Measurements from ENCODE around the gene SLC9A8. TPM values are rescaled to one million over a fixed set of nuclear protein-coding genes. Genes with fewer than 3 reads are reported as not detected.

SLC9A8 gene
- total and polyA plus RNA-seq, 2 of the 4 experiments (the other 2 are of a cell fraction) = 4.1 to 5.0 TPM

DNA sequence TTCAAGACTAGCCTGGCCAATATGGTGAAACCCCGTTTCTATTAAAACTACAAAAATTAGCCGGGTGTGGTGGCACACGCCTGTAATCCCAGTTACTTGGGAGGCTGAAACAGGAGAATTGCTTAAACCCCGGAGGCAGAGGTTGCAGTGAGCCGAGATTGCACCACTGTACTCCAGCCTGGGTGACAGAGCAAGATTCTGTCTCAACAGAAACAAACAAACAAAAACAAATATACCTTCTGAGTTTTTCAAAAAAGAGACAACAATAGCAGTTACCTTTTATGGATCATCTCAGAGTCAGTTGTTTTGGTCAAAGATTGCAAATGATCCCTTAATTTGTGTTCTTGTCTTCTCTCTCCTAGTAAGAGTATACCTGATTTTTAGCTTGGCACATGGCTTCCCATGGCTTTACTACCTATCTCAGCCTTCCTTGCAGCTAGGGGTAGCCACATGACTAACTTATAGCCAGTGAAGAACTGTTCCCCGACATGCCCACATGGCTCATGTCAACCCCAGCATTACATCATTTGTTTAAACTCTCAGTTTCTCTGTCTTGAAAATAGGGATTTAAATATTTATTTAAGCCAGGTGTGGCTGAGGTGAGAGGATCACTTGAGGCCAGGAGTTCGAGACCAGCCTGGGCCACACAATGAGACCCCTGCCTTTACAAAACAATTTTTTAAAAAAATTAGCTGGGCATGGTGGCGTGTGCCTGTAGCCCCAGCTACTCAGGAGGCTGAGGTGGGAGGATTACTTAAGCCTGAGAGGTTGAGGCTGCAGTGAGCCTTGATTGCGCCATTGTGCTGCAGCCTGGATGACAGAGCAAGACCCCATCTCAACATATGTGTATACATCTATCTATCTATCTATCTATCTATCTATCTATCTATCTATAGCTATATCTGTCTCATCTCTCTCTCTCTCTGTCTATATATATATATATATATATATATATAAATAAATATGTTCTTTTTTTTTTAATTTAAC, 25.0 kb upstream of the SLC9A8 start:
- ATAC-seq (ENCODE audit: low read depth) (no peak), DNase-seq (no peak)
- no peaks in the 10 kb centered on the region for H4K20me1 ChIP-seq (ENCODE audit: insufficient read depth, low read length)
- no peak overlapping the region for H3K27ac ChIP-seq (ENCODE audit: insufficient read depth, low read length)
- no peak overlapping the region for H3K9ac ChIP-seq (ENCODE audit: low read depth, low read length)
- no peak overlapping the region for H3K4me3 ChIP-seq (ENCODE audit: insufficient read depth, low read depth, low read length)
- ChIA-PET CTCF (interaction anchor here (0.6 kb wide), 1 partner anchor 223 kb away, joined by 6 read pairs; no protein-coding TSS in a partner anchor), POLR2A (ENCODE audit: unreplicated experiment) (no interaction called here)
- no peak overlapping the region for H2AK9ac ChIP-seq (replicated peaks; ENCODE audit: low read depth, low read length, poor library complexity)
- BruUV-seq (replicated peaks) = no TSS peak
- TF ChIP-seq RAD21 (IDR thresholded peaks at IDR 0.05; ENCODE audit: low read length) = no peak
- TF ChIP-seq MAZ (IDR thresholded peaks at IDR 0.05; ENCODE audit: borderline replicate concordance, low read depth, low read length) = no peak
- no peak for TF ChIP-seq RCOR1 (IDR thresholded peaks at IDR 0.05; ENCODE audit: insufficient replicate concordance, low read length)
- TF ChIP-seq RFX5 (IDR thresholded peaks at IDR 0.05; ENCODE audit: low read depth, low read length) = no peak
- no peak for TF ChIP-seq SMC3 (IDR thresholded peaks at IDR 0.05; ENCODE audit: low read depth, low read length)
- no peak overlapping the region for H3K14ac ChIP-seq (replicated peaks; ENCODE audit: low read depth, low read length)
- no peak overlapping the region for H2AFZ ChIP-seq (replicated peaks; ENCODE audit: low read length, poor library complexity)
- in situ Hi-C loops (cut with MboI; ENCODE audit: low sequenced_read_pairs) = no loop called here
- H3K27me3 ChIP-seq (ENCODE audit: control insufficient read depth, insufficient read depth, low read length) = no peaks in the 10 kb centered on the region
- peaks cover 15% of the 10 kb centered on the region for H3K4me1 ChIP-seq (ENCODE audit: control insufficient read depth, insufficient read depth, low read length)
- no peak overlapping the region for H4K8ac ChIP-seq (ENCODE audit: low read depth in 2 of 2, low read length in 2 of 2)
- no peak overlapping the region for H3K56ac ChIP-seq (ENCODE audit: extremely low read depth, insufficient read depth, low read length)
- H2BK15ac ChIP-seq (ENCODE audit: low read depth, low read length) = peak overlapping the region; percentile 1; the same call in 2 of the 3 replicates
- 95% methylated on average over 3 of the region's 9 CpGs; no CpG with 5 or more reads in 1 of the 2 experiments for WGBS, 2 experiments (ENCODE audit: extremely low coverage in 2 of 2, insufficient read length in 1 of 2)
- H2BK120ac ChIP-seq (ENCODE audit: low read depth, low read length) = no peak overlapping the region
- H4K91ac ChIP-seq (ENCODE audit: insufficient read depth, low read depth, low read length) = no peak overlapping the region
- H2BK5ac ChIP-seq (ENCODE audit: low read depth, low read length, poor library complexity, severe bottlenecking) = no peak overlapping the region
- H3K18ac ChIP-seq (ENCODE audit: low read depth, low read length) = no peak overlapping the region
- no peaks in the 10 kb centered on the region for H3K79me1 ChIP-seq (ENCODE audit: low read depth in 1 of 2, low read length in 2 of 2)
- intact Hi-C loops (cut with micrococcal nuclease) = no loop called here
- no peak overlapping the region for H3K4ac ChIP-seq (ENCODE audit: low read depth, low read length)
- H2BK20ac ChIP-seq (ENCODE audit: low read depth, low read length) = no peak overlapping the region
- no peak overlapping the region for H2AK5ac ChIP-seq (ENCODE audit: low read depth, low read length)
- no peak overlapping the region for H4K5ac ChIP-seq (ENCODE audit: low read depth, low read length)
- no peaks in the 10 kb centered on the region for H3K9me3 ChIP-seq (ENCODE audit: control insufficient read depth, insufficient read depth, low read length)
- no peaks in the 10 kb centered on the region for H3K36me3 ChIP-seq (ENCODE audit: control insufficient read depth, insufficient read depth, low read length)
- dilution Hi-C loops (cut with HindIII; ENCODE audit: low sequenced_read_pairs, unreplicated experiment) = no loop called here
- peaks cover 15% of the 10 kb centered on the region for H3K9me1 ChIP-seq (ENCODE audit: insufficient read depth, low read length)
- no peak overlapping the region for H3K23ac ChIP-seq (ENCODE audit: low read depth, low read length)
- no peak overlapping the region for H3K4me2 ChIP-seq (ENCODE audit: low read depth, low read length)
